Measurements from ENCODE around the gene CCDC7.

Gene CCDC7

DNA sequence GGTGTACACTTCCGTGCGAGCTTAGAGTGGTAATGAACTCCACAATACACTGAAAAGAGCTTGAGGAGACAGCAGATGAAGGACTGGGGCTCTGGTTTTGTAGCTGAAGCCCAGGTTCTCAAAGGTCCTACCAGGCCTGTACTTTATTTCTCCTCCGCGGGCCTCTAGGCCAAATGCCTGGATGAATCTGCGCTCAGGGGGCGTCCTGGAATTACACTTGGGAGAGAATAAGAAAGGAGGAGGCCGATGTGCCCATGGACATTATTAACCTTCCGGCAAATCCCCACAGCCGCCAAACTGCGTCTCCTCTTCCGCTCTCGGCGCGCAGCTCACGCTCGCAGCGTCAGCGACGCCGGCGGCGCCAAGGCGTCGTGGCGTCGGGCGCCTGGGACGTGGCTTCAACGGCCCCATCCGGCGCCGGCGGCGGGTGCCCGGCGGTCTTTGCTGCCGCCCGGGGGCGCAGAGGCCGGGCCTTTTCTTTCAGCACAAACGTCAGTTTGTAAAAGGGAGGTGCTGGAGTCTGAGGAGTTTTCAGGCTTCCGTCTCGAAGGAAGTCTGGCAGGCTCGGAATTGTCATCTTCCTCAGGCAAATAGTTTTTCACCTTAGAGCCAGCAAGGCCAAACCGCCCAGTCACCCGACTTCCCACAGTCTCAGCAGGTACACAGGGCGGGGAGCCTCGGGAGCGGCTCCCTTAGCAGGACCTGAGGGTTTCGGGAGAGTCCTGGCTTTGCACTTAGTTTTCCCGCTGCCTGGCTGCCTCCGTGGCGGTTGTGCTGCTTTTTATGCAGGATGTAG is at the start of gene CCDC7:
TSS of gene CCDC7 (plus strand) at position 401 of the 796 bp plus-strand sequence. CDS start 5,503 bp downstream, outside the sequence.
- peak; percentile 65 for TF ChIP-seq CTCF (IDR thresholded peaks at IDR 0.05)

DNA sequence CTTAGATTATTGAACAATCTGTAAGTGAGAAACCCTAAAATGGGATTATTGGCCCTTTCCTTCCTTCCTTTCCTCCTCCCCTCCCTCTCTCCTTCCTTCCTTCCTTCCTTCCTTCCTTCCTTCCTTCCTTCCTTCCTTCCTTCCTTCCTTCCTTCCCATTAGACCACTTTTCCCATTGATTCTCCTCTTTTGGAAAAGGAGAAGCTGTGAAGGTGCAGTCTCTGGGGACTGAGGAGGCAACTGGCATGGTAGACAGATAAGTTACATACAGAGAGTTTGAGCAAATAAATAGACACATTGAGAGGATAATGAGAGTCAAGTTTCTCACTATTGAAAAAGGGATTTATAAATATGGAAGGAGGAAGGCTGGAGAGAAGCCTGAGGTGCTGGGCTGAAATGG is 45.0 kb upstream of the CCDC7 start:
- no peak for TF ChIP-seq CTCF (IDR thresholded peaks at IDR 0.05)

- no peak for TF ChIP-seq CTCF (IDR thresholded peaks at IDR 0.05)
Measured at GRCh38 chr10:32402499-32402898, 43.4 kb upstream of the CCDC7 start.

- no peak for TF ChIP-seq CTCF (IDR thresholded peaks at IDR 0.05)
Measured at GRCh38 chr10:32403091-32403490, 42.8 kb upstream of the CCDC7 start.

- TF ChIP-seq CTCF (IDR thresholded peaks at IDR 0.05): no peak
Measured at GRCh38 chr10:32408690-32409089, 37.2 kb upstream of the CCDC7 start.

GRCh38 chr10:32409741-32410140 is 36.2 kb upstream of the CCDC7 start:
- no peak for TF ChIP-seq CTCF (IDR thresholded peaks at IDR 0.05)

- no peak for TF ChIP-seq CTCF (IDR thresholded peaks at IDR 0.05)
Measured at GRCh38 chr10:32410569-32410968, 35.4 kb upstream of the CCDC7 start.
